Thoracic aorta (tissue), 2 donors: ENCODE data around the gene GLCE. TPM values are rescaled to one million over a fixed set of nuclear protein-coding genes. Genes with fewer than 3 reads are reported as not detected.

ENCODE experiments used
- ATAC-seq: fragments of 150-250 bp; one replicate; pipeline ENCODE4 v1.8.0; 2017; ENCODE audit warnings: low read depth; ENCODE audit not compliant: insufficient number of reproducible peaks, low FRiP score
- DNase-seq: peaks from one replicate; pipeline ENCODE4 v3.0.0-alpha.2; 2020; ENCODE audit warnings: low spot score
- H3K27ac ChIP-seq, 2 donors: fragments of 200-600 bp; sonication (generic); 1 replicate in 1 of 2; 2 replicates in 1 of 2; pipeline ENCODE4 v1.5.1; 2016; ENCODE audit warnings: mild to moderate bottlenecking in 2 of 2, moderate library complexity in 2 of 2
- H3K27me3 ChIP-seq: fragments of 200-600 bp; sonication (generic); replicated peaks from 2 replicates; pipeline ENCODE4 v1.6.0; 2016; ENCODE audit warnings: mild to moderate bottlenecking; ENCODE audit not compliant: insufficient read depth
- H3K36me3 ChIP-seq: fragments of 200-600 bp; sonication (generic); one replicate; pipeline ENCODE4 v1.5.1; 2016
- H3K4me1 ChIP-seq, 2 donors: fragments of 200-600 bp; sonication (generic); 1 replicate in 1 of 2; 2 replicates in 1 of 2; pipeline versions ENCODE4 v1.5.1 to v1.6.0; 2016; ENCODE audit warnings: low read depth in 2 of 2, mild to moderate bottlenecking in 1 of 2; ENCODE audit not compliant: control insufficient read depth in 1 of 2
- H3K4me3 ChIP-seq: fragments of 200-600 bp; sonication (generic); 2 replicates; pipeline ENCODE4 v1.5.1; 2016; ENCODE audit warnings: mild to moderate bottlenecking
- H3K9me3 ChIP-seq: fragments of 200-600 bp; sonication (generic); 2 replicates; pipeline ENCODE4 v1.5.1; 2016
- total RNA-seq, 2 donors: library from RNA; depleted of rRNA; stranded (reverse); fragments of >200 nt; gene quantifications; one replicate each; pipeline versions ENCODE4 v1.1.0 to v1.2.3, GENCODE V29; 2016
- TF ChIP-seq, protein P1 (sequence below): fragments of 200-600 bp; sonication (generic); IDR thresholded peaks from one replicate; pipeline ENCODE4 v1.5.1; 2019; ENCODE audit warnings: antibody characterized with exemption

Gene GLCE
- total RNA-seq, 2 donors from 2014 or later: 8.5 to 11.8 TPM

DNA sequence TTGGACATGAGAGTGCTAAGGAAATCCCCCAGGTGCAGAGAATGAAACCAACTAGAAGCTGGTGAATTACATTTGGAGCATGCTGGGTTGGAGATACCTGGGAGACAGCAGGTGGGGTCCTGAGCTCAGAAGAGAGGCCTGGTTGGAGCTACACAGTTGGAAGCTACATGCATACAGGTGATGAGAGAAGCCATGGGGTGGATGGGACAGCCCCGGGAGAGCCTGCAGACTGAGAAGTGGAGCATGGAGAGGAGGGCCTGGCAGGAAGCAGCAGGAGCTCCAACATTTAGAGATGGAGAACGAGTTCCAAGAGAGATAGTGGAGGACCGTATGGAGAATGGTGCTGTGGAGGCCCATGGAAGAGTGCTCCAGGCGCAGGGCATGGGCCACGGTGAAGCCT lies 148.5 kb downstream of the GLCE start:
- H3K4me3 ChIP-seq: no peak overlapping the region
- no peaks in the 10 kb centered on the region for H3K36me3 ChIP-seq
- H3K9me3 ChIP-seq: no peaks in the 10 kb centered on the region
- TF ChIP-seq, protein P1, sequence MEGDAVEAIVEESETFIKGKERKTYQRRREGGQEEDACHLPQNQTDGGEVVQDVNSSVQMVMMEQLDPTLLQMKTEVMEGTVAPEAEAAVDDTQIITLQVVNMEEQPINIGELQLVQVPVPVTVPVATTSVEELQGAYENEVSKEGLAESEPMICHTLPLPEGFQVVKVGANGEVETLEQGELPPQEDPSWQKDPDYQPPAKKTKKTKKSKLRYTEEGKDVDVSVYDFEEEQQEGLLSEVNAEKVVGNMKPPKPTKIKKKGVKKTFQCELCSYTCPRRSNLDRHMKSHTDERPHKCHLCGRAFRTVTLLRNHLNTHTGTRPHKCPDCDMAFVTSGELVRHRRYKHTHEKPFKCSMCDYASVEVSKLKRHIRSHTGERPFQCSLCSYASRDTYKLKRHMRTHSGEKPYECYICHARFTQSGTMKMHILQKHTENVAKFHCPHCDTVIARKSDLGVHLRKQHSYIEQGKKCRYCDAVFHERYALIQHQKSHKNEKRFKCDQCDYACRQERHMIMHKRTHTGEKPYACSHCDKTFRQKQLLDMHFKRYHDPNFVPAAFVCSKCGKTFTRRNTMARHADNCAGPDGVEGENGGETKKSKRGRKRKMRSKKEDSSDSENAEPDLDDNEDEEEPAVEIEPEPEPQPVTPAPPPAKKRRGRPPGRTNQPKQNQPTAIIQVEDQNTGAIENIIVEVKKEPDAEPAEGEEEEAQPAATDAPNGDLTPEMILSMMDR: no peak
- H3K27me3 ChIP-seq: no peaks in the 10 kb centered on the region
- ATAC-seq: no peak
- H3K27ac ChIP-seq: no peak overlapping the region
- DNase-seq: no peak
- no peaks in the 10 kb centered on the region for H3K4me1 ChIP-seq

DNA sequence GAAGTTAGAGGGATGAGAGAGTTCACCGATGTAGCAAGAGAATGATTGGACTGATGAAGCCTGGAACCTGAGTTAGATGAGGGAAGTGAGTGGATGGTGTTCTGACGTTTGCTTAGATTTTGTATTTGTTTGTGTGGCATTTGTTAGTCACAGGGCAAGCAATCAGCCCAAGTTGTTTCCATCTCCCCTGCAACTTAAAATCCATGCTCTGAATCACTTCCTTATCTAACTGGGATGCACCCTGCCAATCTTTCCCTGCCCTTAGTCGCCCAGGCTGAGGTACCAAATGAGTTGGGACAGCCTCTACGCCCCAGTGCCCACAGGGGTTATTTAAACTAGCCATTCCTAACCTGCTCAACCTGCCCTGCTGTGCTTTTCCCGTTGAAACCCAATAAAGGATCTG lies 150.9 kb downstream of the GLCE start:
- no peak overlapping the region for H3K4me3 ChIP-seq
- ATAC-seq: no peak
- H3K27ac ChIP-seq: no peak overlapping the region
- no peaks in the 10 kb centered on the region for H3K4me1 ChIP-seq
- H3K36me3 ChIP-seq: no peaks in the 10 kb centered on the region
- H3K9me3 ChIP-seq: no peaks in the 10 kb centered on the region
- TF ChIP-seq, protein P1: no peak
- no peaks in the 10 kb centered on the region for H3K27me3 ChIP-seq
- DNase-seq: no peak

DNA sequence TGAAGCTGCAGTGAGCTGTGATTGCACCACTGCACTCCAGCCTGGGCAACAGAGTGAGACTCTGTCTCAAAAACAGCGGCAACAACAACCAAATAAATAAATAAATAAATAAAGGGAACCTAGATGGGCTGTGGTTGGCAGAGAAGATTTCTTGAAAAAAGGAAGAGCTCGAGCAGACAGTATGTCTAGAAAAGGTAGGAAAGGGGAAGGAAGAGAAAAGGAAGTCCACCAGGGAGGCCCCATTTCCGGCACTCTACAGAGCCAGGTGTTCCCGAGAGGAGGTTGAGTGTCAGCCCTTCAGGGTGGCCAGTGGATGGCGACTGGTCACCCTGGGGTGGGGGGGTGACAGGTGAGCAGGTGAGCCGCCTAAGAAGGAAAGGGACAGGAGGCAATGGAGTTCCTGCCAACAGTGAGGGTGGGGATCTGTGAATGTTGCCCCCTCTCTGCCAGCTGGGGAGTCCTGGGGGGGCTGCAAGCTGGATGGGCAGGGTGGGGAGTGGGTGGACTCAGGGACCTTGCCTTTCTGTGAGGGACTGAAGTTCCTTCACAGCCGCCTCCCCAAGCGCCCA lies 153.1 kb downstream of the GLCE start:
- Histone ChIP-seq H3K27ac (no peak overlapping the region), H3K27me3 (no peaks in the 10 kb centered on the region), H3K4me3 (no peak overlapping the region), H3K9me3 (no peaks in the 10 kb centered on the region), H3K36me3 (no peaks in the 10 kb centered on the region), H3K4me1 (no peaks in the 10 kb centered on the region)
- ATAC-seq (no peak), DNase-seq (no peak)
- TF ChIP-seq, protein P1: no peak

DNA sequence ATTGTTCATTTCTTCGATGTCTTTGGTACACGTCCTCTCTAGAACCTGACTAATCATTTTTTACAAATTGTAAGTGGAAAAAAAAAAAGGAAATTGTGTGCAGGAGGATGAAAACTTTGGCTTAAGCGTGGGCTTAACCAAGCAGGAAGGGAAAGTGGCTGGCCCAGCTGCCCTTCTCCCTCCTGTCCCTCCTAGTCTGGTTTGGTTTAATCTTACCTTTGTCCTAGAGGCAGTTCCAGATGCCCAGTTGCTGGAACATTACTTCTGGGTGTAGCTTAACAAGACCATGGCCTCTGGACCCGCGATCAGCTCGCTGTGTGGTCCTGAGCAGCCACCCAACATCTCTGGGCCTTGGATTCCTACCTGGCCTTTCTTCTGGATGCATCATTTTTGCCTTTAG lies 153.7 kb downstream of the GLCE start:
- no peaks in the 10 kb centered on the region for H3K4me1 ChIP-seq
- H3K36me3 ChIP-seq: no peaks in the 10 kb centered on the region
- H3K27me3 ChIP-seq: no peaks in the 10 kb centered on the region
- no peak overlapping the region for H3K27ac ChIP-seq
- TF ChIP-seq, protein P1: no peak
- no peak overlapping the region for H3K4me3 ChIP-seq
- ATAC-seq (no peak), DNase-seq (no peak)
- H3K9me3 ChIP-seq: no peaks in the 10 kb centered on the region

DNA sequence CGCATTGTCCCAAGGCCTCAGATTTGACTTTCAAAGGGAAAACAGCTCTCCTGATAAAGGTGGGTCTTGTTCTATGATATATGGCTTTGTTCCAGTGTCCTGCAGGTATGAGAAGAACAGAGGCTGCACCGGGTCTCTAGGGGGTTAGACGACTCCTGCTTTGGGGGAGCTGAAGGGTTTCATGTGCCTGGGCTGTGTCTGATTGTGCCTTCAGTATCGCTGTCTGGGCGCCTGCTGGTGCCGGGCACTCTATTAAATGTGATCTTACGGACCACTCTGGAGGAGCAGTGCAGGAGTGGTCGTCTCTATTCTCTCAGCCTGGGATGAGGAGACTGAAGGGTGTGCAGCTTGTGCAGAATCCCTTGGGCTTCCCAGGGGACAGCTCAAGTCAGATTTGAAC lies 154.3 kb downstream of the GLCE start:
- no peak overlapping the region for H3K4me3 ChIP-seq
- no peaks in the 10 kb centered on the region for H3K36me3 ChIP-seq
- DNase-seq: no peak
- TF ChIP-seq, protein P1: no peak
- no peaks in the 10 kb centered on the region for H3K9me3 ChIP-seq
- no peaks in the 10 kb centered on the region for H3K27me3 ChIP-seq
- no peak overlapping the region for H3K27ac ChIP-seq
- H3K4me1 ChIP-seq: no peaks in the 10 kb centered on the region
- no peak for ATAC-seq
